Measurements from ENCODE around the gene NFIA.

DNA sequence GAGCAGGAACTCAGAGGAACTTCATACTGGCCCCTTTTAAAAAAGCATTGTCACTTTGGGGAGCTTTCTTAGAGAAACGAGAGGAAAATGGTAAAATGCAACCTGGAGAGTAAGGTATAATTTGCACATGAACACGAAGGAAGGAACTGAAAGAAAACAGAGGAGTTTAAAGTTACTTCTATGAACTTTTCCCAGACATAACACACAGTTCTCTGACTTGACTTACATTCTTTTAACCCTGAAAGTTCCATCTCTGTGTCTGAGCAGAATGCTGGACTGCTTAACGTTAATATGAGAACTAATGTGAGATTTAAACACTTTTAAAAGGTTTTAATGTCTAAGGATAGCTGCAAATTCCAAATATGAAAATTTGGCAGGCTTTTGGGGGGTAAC is 102.3 kb downstream of the NFIA start:
- TF ChIP-seq, protein P1, sequence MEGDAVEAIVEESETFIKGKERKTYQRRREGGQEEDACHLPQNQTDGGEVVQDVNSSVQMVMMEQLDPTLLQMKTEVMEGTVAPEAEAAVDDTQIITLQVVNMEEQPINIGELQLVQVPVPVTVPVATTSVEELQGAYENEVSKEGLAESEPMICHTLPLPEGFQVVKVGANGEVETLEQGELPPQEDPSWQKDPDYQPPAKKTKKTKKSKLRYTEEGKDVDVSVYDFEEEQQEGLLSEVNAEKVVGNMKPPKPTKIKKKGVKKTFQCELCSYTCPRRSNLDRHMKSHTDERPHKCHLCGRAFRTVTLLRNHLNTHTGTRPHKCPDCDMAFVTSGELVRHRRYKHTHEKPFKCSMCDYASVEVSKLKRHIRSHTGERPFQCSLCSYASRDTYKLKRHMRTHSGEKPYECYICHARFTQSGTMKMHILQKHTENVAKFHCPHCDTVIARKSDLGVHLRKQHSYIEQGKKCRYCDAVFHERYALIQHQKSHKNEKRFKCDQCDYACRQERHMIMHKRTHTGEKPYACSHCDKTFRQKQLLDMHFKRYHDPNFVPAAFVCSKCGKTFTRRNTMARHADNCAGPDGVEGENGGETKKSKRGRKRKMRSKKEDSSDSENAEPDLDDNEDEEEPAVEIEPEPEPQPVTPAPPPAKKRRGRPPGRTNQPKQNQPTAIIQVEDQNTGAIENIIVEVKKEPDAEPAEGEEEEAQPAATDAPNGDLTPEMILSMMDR (conservative IDR thresholded peaks at IDR 0.05; ENCODE audit: low read depth, low read length) = no peak
- no peak for TF ChIP-seq EZH2 (IDR thresholded peaks at IDR 0.05; ENCODE audit: low read length, unreplicated experiment)

Measured in PC-3 (cell line).